K562 (cell line): ENCODE measurements around the gene UBE2R2. TPM values are rescaled to one million over a fixed set of nuclear protein-coding genes. Genes with fewer than 3 reads are reported as not detected.

ENCODE experiments used
- ATAC-seq: fragments of 200-7000 bp; cut with Tn5 transposase; 3 replicates; pipeline ENCODE4 v1.9.1; 2020; ENCODE audit warnings: moderate library complexity
- BruUV-seq: library from RNA; stranded (reverse); fragments of 400-500 nt; replicated peaks from 2 replicates; lab custom pipeline; 2021; lab: Mats Ljungman, UMichigan
- CTCF ChIA-PET: fragments of 300-600 bp; formaldehyde crosslinking; extraction: SDS; loops from one replicate; lab custom pipeline; 2021; ENCODE audit warnings: low intra/inter-chr PET ratio; lab: Yijun Ruan, JAX
- POLR2A ChIA-PET: fragments of 300-600, 350-650 bp; sonication (Branson Sonifier 250); formaldehyde crosslinking; extraction: SDS; loops from one replicate; lab custom pipeline; 2021; ENCODE audit warnings: antibody characterized with exemption, inconsistent platforms; lab: Yijun Ruan, JAX
- DNase-seq, 4 experiments: peaks; one replicate each; pipeline versions ENCODE4 v3.0.0 to v3.0.0-alpha.2; 2011 to 2018; ENCODE audit warnings: low spot score in 3 of 4, mixed read lengths in 3 of 4; ENCODE audit errors: extremely low read depth in 1 of 4
- FAIRE-seq: peaks from 2 replicates; lab custom pipeline; 2011; peaks lifted over from hg19 to GRCh38; lab: Jason Lieb, UNC
- H2AFZ ChIP-seq: 2 replicates; pipeline ENCODE4 v1.6.0; 2011; ENCODE audit warnings: low read depth, low read length, control low read depth, inconsistent platforms
- H3K27ac ChIP-seq: fragments of 200-600 bp; 3 replicates; pipeline ENCODE4 v1.8.0; 2011; ENCODE audit warnings: low read depth, mild to moderate bottlenecking, control low read depth, inconsistent platforms, low read length, moderate library complexity, mixed read lengths; ENCODE audit errors: extremely low read depth
- H3K27me3 ChIP-seq, 2 experiments: fragments of 300-600 bp in 1 of 2; 2 replicates in 1 of 2; 3 replicates in 1 of 2; pipeline versions ENCODE4 v1.6.0 to v1.8.0; 2011; ENCODE audit warnings: inconsistent platforms in 2 of 2, low read length in 2 of 2, mild to moderate bottlenecking in 1 of 2, mixed read lengths in 1 of 2, moderate library complexity in 1 of 2; ENCODE audit not compliant: control insufficient read depth in 2 of 2, insufficient read depth in 2 of 2
- H3K36me3 ChIP-seq: fragments of 300-600 bp; 3 replicates; pipeline ENCODE4 v1.8.0; 2011; ENCODE audit warnings: mild to moderate bottlenecking, low read length, inconsistent platforms; ENCODE audit not compliant: control insufficient read depth, insufficient read depth
- H3K4me1 ChIP-seq, 2 experiments: fragments of 200-600 bp in 1 of 2; replicated peaks in 1 of 2; 2 replicates in 1 of 2; 3 replicates in 1 of 2; pipeline versions ENCODE4 v1.5.1 to v1.8.0; 2011; ENCODE audit warnings: inconsistent platforms in 2 of 2, low read length in 2 of 2, mild to moderate bottlenecking in 1 of 2, mixed read lengths in 1 of 2, moderate library complexity in 1 of 2; ENCODE audit not compliant: control insufficient read depth in 2 of 2, insufficient read depth in 2 of 2
- H3K4me2 ChIP-seq: 2 replicates; pipeline ENCODE4 v1.6.1; 2011; ENCODE audit warnings: low read length, control low read depth, inconsistent platforms, mixed read lengths; ENCODE audit not compliant: insufficient read depth
- H3K4me3 ChIP-seq: fragments of 200-600 bp; sonication (generic), shearing (Covaris generic); 2 replicates; pipeline ENCODE4 v1.5.1; 2016; ENCODE audit warnings: control low read depth, inconsistent platforms
- H3K79me2 ChIP-seq: fragments of 200-600 bp; 3 replicates; pipeline ENCODE4 v1.8.0; 2011; ENCODE audit warnings: low read length, inconsistent platforms; ENCODE audit not compliant: control insufficient read depth, insufficient read depth
- H3K9ac ChIP-seq, 2 experiments: 2 replicates each; pipeline versions ENCODE4 v1.6.0 to v1.6.1; 2011; ENCODE audit warnings: low read depth in 2 of 2, low read length in 2 of 2, control low read depth in 1 of 2, inconsistent platforms in 1 of 2, mild to moderate bottlenecking in 1 of 2, mixed read lengths in 1 of 2; ENCODE audit not compliant: insufficient read depth in 1 of 2
- H3K9me1 ChIP-seq: one replicate; pipeline ENCODE4 v1.6.0; 2011; ENCODE audit warnings: inconsistent platforms, mild to moderate bottlenecking, low read length, moderate library complexity; ENCODE audit not compliant: control insufficient read depth, insufficient read depth
- H3K9me3 ChIP-seq: replicated peaks from 2 replicates; pipeline ENCODE4 v1.5.1; 2011; ENCODE audit warnings: low read depth, low read length, inconsistent platforms; ENCODE audit not compliant: control insufficient read depth, insufficient read depth
- H4K20me1 ChIP-seq: replicated peaks from 2 replicates; pipeline ENCODE4 v1.6.1; 2011; ENCODE audit warnings: low read length, inconsistent platforms, mixed read lengths; ENCODE audit not compliant: control insufficient read depth, insufficient read depth
- ARID1B ChIP-seq: fragments of 450-650 bp; IDR thresholded peaks from 2 replicates; pipeline ENCODE4 v1.6.1; 2016; ENCODE audit warnings: antibody characterized with exemption, mild to moderate bottlenecking, inconsistent platforms
- CTBP1 ChIP-seq: fragments of 450-650 bp; IDR thresholded peaks from 2 replicates; pipeline ENCODE4 v1.6.1; 2016; ENCODE audit warnings: borderline replicate concordance
- FOXK2 ChIP-seq, 2 experiments: fragments of 450-650 bp; IDR thresholded peaks in 1 of 2; conservative IDR thresholded peaks in 1 of 2; 2 replicates each; pipeline ENCODE4 v1.6.1; 2016; ENCODE audit warnings: low read depth in 2 of 2, mild to moderate bottlenecking in 1 of 2
- HCFC1 ChIP-seq: IDR thresholded peaks from 2 replicates; pipeline ENCODE4 v1.6.1; 2012; ENCODE audit warnings: low read depth, low read length, improper control_type of control experiment
- HOXB6 ChIP-seq: fragments of 250-450 bp; sonication (Bioruptor Pico); IDR thresholded peaks from 2 replicates; pipeline ENCODE4 v1.5.1; 2022; ENCODE audit warnings: mild to moderate bottlenecking, borderline replicate concordance
- MTF1 ChIP-seq: fragments of 250-450 bp; sonication (Bioruptor Pico); IDR thresholded peaks from 2 replicates; pipeline ENCODE4 v1.9.0; 2021; ENCODE audit warnings: moderate library complexity, mild to moderate bottlenecking, inconsistent platforms, borderline replicate concordance
- MYBL2 ChIP-seq, 2 experiments: fragments of 450-650 bp in 1 of 2; sonication (generic) in 1 of 2; formaldehyde crosslinking in 1 of 2; IDR thresholded peaks; 2 replicates each; pipeline versions ENCODE4 v1.6.1 to v1.8.1; 2017 to 2022; ENCODE audit warnings: borderline replicate concordance in 1 of 2, inconsistent platforms in 1 of 2, low read depth in 1 of 2, mild to moderate bottlenecking in 1 of 2, missing genetic modification reagents in 1 of 2, moderate library complexity in 1 of 2
- PHB ChIP-seq: fragments of 250-450 bp; sonication (Bioruptor Pico); IDR thresholded peaks from 2 replicates; pipeline ENCODE4 v1.5.0; 2021
- POLR2AphosphoS2 ChIP-seq: IDR thresholded peaks from 2 replicates; pipeline ENCODE4 v1.6.1; 2012; ENCODE audit warnings: low read length, improper control_type of control experiment
- SIN3B ChIP-seq: fragments of 450-650 bp; IDR thresholded peaks from 2 replicates; pipeline ENCODE4 v1.6.1; 2017; ENCODE audit warnings: low read depth, mild to moderate bottlenecking, moderate library complexity
- TEAD2 ChIP-seq: fragments of 450-650 bp; IDR thresholded peaks from 2 replicates; pipeline ENCODE4 v1.6.1; 2016; ENCODE audit warnings: missing genetic modification characterization, control low read depth, missing compliant biosample characterization
- TRIM25 ChIP-seq: fragments of 450-650 bp; IDR thresholded peaks from 2 replicates; pipeline ENCODE4 v1.7.0; 2016; ENCODE audit warnings: borderline replicate concordance
- XRCC3 ChIP-seq: fragments of 450-650 bp; IDR thresholded peaks from 2 replicates; pipeline ENCODE4 v1.6.1; 2017; ENCODE audit warnings: mild to moderate bottlenecking, moderate library complexity
- ZC3H4 ChIP-seq: sonication (generic); formaldehyde crosslinking; IDR thresholded peaks from 2 replicates; pipeline ENCODE4 v1.9.0; 2021; ENCODE audit warnings: missing genetic modification reagents, borderline replicate concordance
- ZMIZ1 ChIP-seq, 2 experiments: fragments of 150-350 bp in 1 of 2; IDR thresholded peaks; 2 replicates each; pipeline ENCODE4 v1.6.1; 2012 to 2016; ENCODE audit warnings: low read depth in 2 of 2, low read length in 2 of 2, mild to moderate bottlenecking in 1 of 2, moderate library complexity in 1 of 2
- ZNF444 ChIP-seq: fragments of 250-450 bp; sonication (Bioruptor Pico); IDR thresholded peaks from 2 replicates; pipeline ENCODE4 v1.4.0; 2020; ENCODE audit warnings: mild to moderate bottlenecking, moderate library complexity
- WGBS: fragments of 100-300 bp; shearing (Covaris generic); methylation state at CpG from one replicate; pipeline ENCODE4 v1.1.6; 2016; ENCODE audit warnings: low coverage, mixed read lengths; ENCODE audit not compliant: insufficient coverage; ENCODE audit errors: missing lambda C conversion rate; 5-methylcytosine and 5-hydroxymethylcytosine counted together
- in situ Hi-C: fragments of 300-500 bp; cut with MboI; formaldehyde crosslinking; loops from 4 replicates; pipeline ENCODE4 v1.15.0; 2018; ENCODE audit warnings: inconsistent platforms, mixed read lengths
- intact Hi-C: fragments of 100-400 bp; cut with micrococcal nuclease; formaldehyde crosslinking; loops from 2 replicates; pipeline ENCODE4 v1.14.2; 2022
- polyA plus RNA-seq, 8 experiments: library from polyadenylated mRNA; depleted of rRNA in 4 of 8; stranded (reverse) in 5 of 8; unstranded in 3 of 8; fragments of >200 nt; fragmentation: Nextera tagmentation in 2 of 8; fragmentation: Illumina TruSeq in 1 of 8; extraction: Ambion mirVana in 2 of 8; extraction: Trizol in 1 of 8; gene quantifications; 2 replicates each; pipeline versions ENCODE4 v1.2.1 to v1.2.3, GENCODE V29; 2011 to 2014; ENCODE audit warnings: inconsistent platforms in 1 of 8, missing spikeins in 1 of 8
- total RNA-seq, 7 experiments: library from RNA; depleted of rRNA in 6 of 7; stranded (reverse); fragments of >200 nt in 6 of 7; fragmentation: Illumina TruSeq in 2 of 7; extraction: Trizol in 2 of 7; gene quantifications; 2 replicates each; pipeline versions ENCODE4 v1.2.1 to v1.2.3, GENCODE V29; 2011 to 2021; ENCODE audit warnings: low replicate concordance in 1 of 7

The UBE2R2 gene
- total and polyA plus RNA-seq, 9 of the 15 experiments (the other 6 are each of a cell fraction or from before 2014, with no cell fraction given): 7.8 to 26.2 (median 11.8) TPM

- H3K9ac ChIP-seq: no peak overlapping the region
- CTCF ChIA-PET: no interaction called here
- intact Hi-C loops (no loop called here), in situ Hi-C loops (no loop called here)
- no peak overlapping the region for H3K4me3 ChIP-seq
- ATAC-seq (no peak), FAIRE-seq (no peak), DNase-seq (no peak)
- no peaks in the 10 kb centered on the region for H3K9me1 ChIP-seq
- H3K27me3 ChIP-seq: no peaks in the 10 kb centered on the region
- BruUV-seq: no TSS peak
- no peaks in the 10 kb centered on the region; a peak in 1 of 5 replicates for H3K4me1 ChIP-seq
- POLR2A ChIA-PET: interaction anchor here (0.8 to 3.0 kb wide), 2 partner anchors 10 kb away, joined by 3 to 8 read pairs; no protein-coding TSS in a partner anchor
- H3K27ac ChIP-seq: no peak overlapping the region
- WGBS: 91% methylated on average over 5 of the region's 5 CpGs
- H3K4me2 ChIP-seq: no peak overlapping the region
- H3K36me3 ChIP-seq: peaks cover 88% of the 10 kb centered on the region
- no peaks in the 10 kb centered on the region; the same call in 2 of the 3 replicates for H3K79me2 ChIP-seq
- no peaks in the 10 kb centered on the region for H4K20me1 ChIP-seq
- no peaks in the 10 kb centered on the region for H3K9me3 ChIP-seq
- no peak overlapping the region for H2AFZ ChIP-seq
- TF ChIP-seq SIN3B: no peak
- TF ChIP-seq TRIM25: no peak
- TF ChIP-seq POLR2AphosphoS2: no peak
- no peak for TF ChIP-seq MYBL2 (IDR thresholded peaks at IDR 0.05; ENCODE audit: low read depth)
- TF ChIP-seq MYBL2 (CRISPR knock-in tag; IDR thresholded peaks at IDR 0.05; ENCODE audit: borderline replicate concordance): no peak
- TF ChIP-seq FOXK2 (conservative IDR thresholded peaks at IDR 0.05 in 1 of 2, IDR thresholded peaks at IDR 0.05 in 1 of 2; ENCODE audit: low read depth in 2 of 2): no peak
- TF ChIP-seq HOXB6: no peak
- no peak for TF ChIP-seq ZMIZ1 (IDR thresholded peaks at IDR 0.05; ENCODE audit: low read depth in 2 of 2, low read length in 2 of 2)
- no peak for TF ChIP-seq ARID1B
- no peak for TF ChIP-seq XRCC3
- TF ChIP-seq HCFC1: no peak
- no peak for TF ChIP-seq ZNF444 (CRISPR knock-in tag)
- no peak for TF ChIP-seq CTBP1
- no peak for TF ChIP-seq MTF1 (CRISPR knock-in tag)
- TF ChIP-seq TEAD2 (tag): no peak
- no peak for TF ChIP-seq ZC3H4 (CRISPR knock-in tag)
- TF ChIP-seq PHB (CRISPR knock-in tag): no peak
These were observed 117.4 kb downstream of the UBE2R2 start for GRCh38 chr9:33934188-33934878.
